K562 (cell line): ENCODE data around the gene IL6R. TPM values are rescaled to one million over a fixed set of nuclear protein-coding genes. Genes with fewer than 3 reads are reported as not detected.
"Not testable (repeated sequence)": the region's sequence is repeated elsewhere in the genome, so short reads cannot be mapped to it uniquely, and the experiment has no call there.

Source experiments
- ATAC-seq: fragments of 200-7000 bp; cut with Tn5 transposase; 3 replicates; pipeline ENCODE4 v1.9.1; 2020; ENCODE audit warnings: moderate library complexity
- BruUV-seq: library from RNA; stranded (reverse); fragments of 400-500 nt; replicated peaks from 2 replicates; lab custom pipeline; 2021; lab: Mats Ljungman, UMichigan
- CTCF ChIA-PET: fragments of 300-600 bp; formaldehyde crosslinking; extraction: SDS; loops from one replicate; lab custom pipeline; 2021; ENCODE audit warnings: low intra/inter-chr PET ratio; lab: Yijun Ruan, JAX
- POLR2A ChIA-PET: fragments of 300-600, 350-650 bp; sonication (Branson Sonifier 250); formaldehyde crosslinking; extraction: SDS; loops from one replicate; lab custom pipeline; 2021; ENCODE audit warnings: antibody characterized with exemption, inconsistent platforms; lab: Yijun Ruan, JAX
- DNase-seq, 4 experiments: peaks; one replicate each; pipeline versions ENCODE4 v3.0.0 to v3.0.0-alpha.2; 2011 to 2018; ENCODE audit warnings: low spot score in 3 of 4, mixed read lengths in 3 of 4; ENCODE audit errors: extremely low read depth in 1 of 4
- FAIRE-seq: peaks from 2 replicates; lab custom pipeline; 2011; peaks lifted over from hg19 to GRCh38; lab: Jason Lieb, UNC
- H2AFZ ChIP-seq: 2 replicates; pipeline ENCODE4 v1.6.0; 2011; ENCODE audit warnings: low read depth, low read length, control low read depth, inconsistent platforms
- H3K27ac ChIP-seq: fragments of 200-600 bp; 3 replicates; pipeline ENCODE4 v1.8.0; 2011; ENCODE audit warnings: low read depth, mild to moderate bottlenecking, control low read depth, inconsistent platforms, low read length, moderate library complexity, mixed read lengths; ENCODE audit errors: extremely low read depth
- H3K27me3 ChIP-seq, 2 experiments: fragments of 300-600 bp in 1 of 2; 2 replicates in 1 of 2; 3 replicates in 1 of 2; pipeline versions ENCODE4 v1.6.0 to v1.8.0; 2011; ENCODE audit warnings: inconsistent platforms in 2 of 2, low read length in 2 of 2, mild to moderate bottlenecking in 1 of 2, mixed read lengths in 1 of 2, moderate library complexity in 1 of 2; ENCODE audit not compliant: control insufficient read depth in 2 of 2, insufficient read depth in 2 of 2
- H3K36me3 ChIP-seq: fragments of 300-600 bp; 3 replicates; pipeline ENCODE4 v1.8.0; 2011; ENCODE audit warnings: mild to moderate bottlenecking, low read length, inconsistent platforms; ENCODE audit not compliant: control insufficient read depth, insufficient read depth
- H3K4me1 ChIP-seq, 2 experiments: fragments of 200-600 bp in 1 of 2; replicated peaks in 1 of 2; 2 replicates in 1 of 2; 3 replicates in 1 of 2; pipeline versions ENCODE4 v1.5.1 to v1.8.0; 2011; ENCODE audit warnings: inconsistent platforms in 2 of 2, low read length in 2 of 2, mild to moderate bottlenecking in 1 of 2, mixed read lengths in 1 of 2, moderate library complexity in 1 of 2; ENCODE audit not compliant: control insufficient read depth in 2 of 2, insufficient read depth in 2 of 2
- H3K4me2 ChIP-seq: 2 replicates; pipeline ENCODE4 v1.6.1; 2011; ENCODE audit warnings: low read length, control low read depth, inconsistent platforms, mixed read lengths; ENCODE audit not compliant: insufficient read depth
- H3K4me3 ChIP-seq: fragments of 200-600 bp; sonication (generic), shearing (Covaris generic); 2 replicates; pipeline ENCODE4 v1.5.1; 2016; ENCODE audit warnings: control low read depth, inconsistent platforms
- H3K79me2 ChIP-seq: fragments of 200-600 bp; 3 replicates; pipeline ENCODE4 v1.8.0; 2011; ENCODE audit warnings: low read length, inconsistent platforms; ENCODE audit not compliant: control insufficient read depth, insufficient read depth
- H3K9ac ChIP-seq, 2 experiments: 2 replicates each; pipeline versions ENCODE4 v1.6.0 to v1.6.1; 2011; ENCODE audit warnings: low read depth in 2 of 2, low read length in 2 of 2, control low read depth in 1 of 2, inconsistent platforms in 1 of 2, mild to moderate bottlenecking in 1 of 2, mixed read lengths in 1 of 2; ENCODE audit not compliant: insufficient read depth in 1 of 2
- H3K9me1 ChIP-seq: one replicate; pipeline ENCODE4 v1.6.0; 2011; ENCODE audit warnings: inconsistent platforms, mild to moderate bottlenecking, low read length, moderate library complexity; ENCODE audit not compliant: control insufficient read depth, insufficient read depth
- H3K9me3 ChIP-seq: replicated peaks from 2 replicates; pipeline ENCODE4 v1.5.1; 2011; ENCODE audit warnings: low read depth, low read length, inconsistent platforms; ENCODE audit not compliant: control insufficient read depth, insufficient read depth
- H4K20me1 ChIP-seq: replicated peaks from 2 replicates; pipeline ENCODE4 v1.6.1; 2011; ENCODE audit warnings: low read length, inconsistent platforms, mixed read lengths; ENCODE audit not compliant: control insufficient read depth, insufficient read depth
- ADNP ChIP-seq: fragments of 200-800 bp; sonication (Bioruptor generic); IDR thresholded peaks from 2 replicates; pipeline ENCODE4 v1.6.1; 2016; ENCODE audit warnings: missing genetic modification characterization, missing compliant biosample characterization
- CBX8 ChIP-seq: fragments of 200-600 bp; sonication (generic); IDR thresholded peaks from 2 replicates; pipeline ENCODE4 v1.6.1; 2012; ENCODE audit warnings: borderline replicate concordance, mixed run types, low read depth, mild to moderate bottlenecking, moderate library complexity, mixed read lengths, low read length, control low read depth, inconsistent platforms; ENCODE audit not compliant: poor library complexity, severe bottlenecking; ENCODE audit errors: extremely low read depth
- FOXM1 ChIP-seq, 2 experiments: fragments of 450-650 bp in 1 of 2; sonication (generic) in 1 of 2; formaldehyde crosslinking in 1 of 2; IDR thresholded peaks; 2 replicates each; pipeline versions ENCODE4 v1.6.1 to v1.9.0; 2017 to 2022; ENCODE audit warnings: low read depth in 2 of 2, mild to moderate bottlenecking in 2 of 2, missing genetic modification reagents in 1 of 2, moderate library complexity in 1 of 2
- HEY1 ChIP-seq: fragments of 250-450 bp; sonication (Bioruptor Pico); IDR thresholded peaks from 2 replicates; pipeline ENCODE4 v1.5.0; 2020; ENCODE audit warnings: mild to moderate bottlenecking, moderate library complexity, borderline replicate concordance
- MEIS2 ChIP-seq: fragments of 450-650 bp; IDR thresholded peaks from 2 replicates; pipeline ENCODE4 v1.6.1; 2014; ENCODE audit warnings: mild to moderate bottlenecking; ENCODE audit not compliant: partially characterized antibody
- RBM15 ChIP-seq: fragments of 200-400 bp; formaldehyde crosslinking; IDR thresholded peaks from 2 replicates; pipeline ENCODE4 v1.6.1; 2018; ENCODE audit warnings: mild to moderate bottlenecking, low read length, moderate library complexity; ENCODE audit not compliant: insufficient read depth
- TOE1 ChIP-seq, 2 experiments: fragments of 450-650 bp in 1 of 2; sonication (generic) in 1 of 2; formaldehyde crosslinking in 1 of 2; IDR thresholded peaks; 2 replicates each; pipeline versions ENCODE4 v1.7.1 to v1.8.0; 2016 to 2022; ENCODE audit warnings: borderline replicate concordance in 2 of 2, mild to moderate bottlenecking in 2 of 2, antibody characterized with exemption in 1 of 2, inconsistent platforms in 1 of 2, low read depth in 1 of 2, missing genetic modification reagents in 1 of 2, moderate library complexity in 1 of 2
- ZNF24 ChIP-seq: fragments of 450-650 bp; IDR thresholded peaks from 2 replicates; pipeline ENCODE4 v1.6.1; 2016
- ZNF3 ChIP-seq: fragments of 250-450 bp; sonication (Bioruptor Pico); IDR thresholded peaks from 2 replicates; pipeline ENCODE4 v1.5.0; 2021; ENCODE audit warnings: mild to moderate bottlenecking, moderate library complexity
- ZNF384 ChIP-seq: IDR thresholded peaks from 2 replicates; pipeline ENCODE4 v1.6.1; 2012; ENCODE audit warnings: low read depth, low read length, improper control_type of control experiment
- WGBS: fragments of 100-300 bp; shearing (Covaris generic); methylation state at CpG from one replicate; pipeline ENCODE4 v1.1.6; 2016; ENCODE audit warnings: low coverage, mixed read lengths; ENCODE audit not compliant: insufficient coverage; ENCODE audit errors: missing lambda C conversion rate; 5-methylcytosine and 5-hydroxymethylcytosine counted together
- in situ Hi-C: fragments of 300-500 bp; cut with MboI; formaldehyde crosslinking; loops from 4 replicates; pipeline ENCODE4 v1.15.0; 2018; ENCODE audit warnings: inconsistent platforms, mixed read lengths
- intact Hi-C: fragments of 100-400 bp; cut with micrococcal nuclease; formaldehyde crosslinking; loops from 2 replicates; pipeline ENCODE4 v1.14.2; 2022
- polyA plus RNA-seq, 8 experiments: library from polyadenylated mRNA; depleted of rRNA in 4 of 8; stranded (reverse) in 5 of 8; unstranded in 3 of 8; fragments of >200 nt; fragmentation: Nextera tagmentation in 2 of 8; fragmentation: Illumina TruSeq in 1 of 8; extraction: Ambion mirVana in 2 of 8; extraction: Trizol in 1 of 8; gene quantifications; 2 replicates each; pipeline versions ENCODE4 v1.2.1 to v1.2.3, GENCODE V29; 2011 to 2014; ENCODE audit warnings: inconsistent platforms in 1 of 8, missing spikeins in 1 of 8
- total RNA-seq, 7 experiments: library from RNA; depleted of rRNA in 6 of 7; stranded (reverse); fragments of >200 nt in 6 of 7; fragmentation: Illumina TruSeq in 2 of 7; extraction: Trizol in 2 of 7; gene quantifications; 2 replicates each; pipeline versions ENCODE4 v1.2.1 to v1.2.3, GENCODE V29; 2011 to 2021; ENCODE audit warnings: low replicate concordance in 1 of 7
- TF ChIP-seq, protein P1 (sequence below), 2 experiments: IDR thresholded peaks in 1 of 2; conservative IDR thresholded peaks in 1 of 2; 2 replicates each; pipeline ENCODE4 v1.6.1; 2016; ENCODE audit warnings: low read depth in 2 of 2, mild to moderate bottlenecking in 1 of 2, missing compliant biosample characterization in 1 of 2, missing genetic modification characterization in 1 of 2, moderate library complexity in 1 of 2

The IL6R gene
- total and polyA plus RNA-seq, 9 of the 15 experiments (the other 6 are each of a cell fraction or from before 2014, with no cell fraction given): 0.05 to 1.1 (median 0.11) TPM; not detected in 2

DNA sequence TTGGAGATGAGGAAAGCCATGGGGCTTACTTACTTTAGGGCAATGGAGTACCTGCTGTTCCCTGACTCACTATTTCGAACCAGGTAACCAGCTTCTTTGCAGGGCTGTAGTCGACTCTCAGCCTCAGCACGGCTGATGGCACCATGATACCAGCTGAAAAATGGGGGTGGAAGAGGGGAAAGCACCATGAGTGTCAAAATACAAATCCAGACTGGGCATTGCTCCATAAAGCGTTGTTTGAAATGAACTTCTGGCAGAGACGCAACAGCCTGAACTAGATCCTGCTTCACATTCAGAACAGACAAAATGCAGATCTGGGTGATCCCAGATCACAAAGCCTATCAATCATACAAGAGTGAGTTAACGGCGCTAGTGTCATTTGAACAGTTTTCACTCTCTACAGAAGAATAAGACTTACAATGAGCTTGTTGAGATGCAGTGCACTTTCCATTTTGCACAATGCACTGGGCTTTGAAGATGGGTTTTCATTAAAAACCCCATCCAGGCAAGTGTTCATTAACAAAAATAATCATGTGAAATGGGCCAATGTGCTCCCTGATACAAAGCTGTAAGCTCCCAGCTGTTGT lies 80.9 kb downstream of the IL6R start:
- H3K4me2 ChIP-seq: no peak overlapping the region
- peaks cover 3% of the 10 kb centered on the region for H3K9me1 ChIP-seq
- H3K27ac ChIP-seq: no peak overlapping the region
- CTCF ChIA-PET: no interaction called here
- H3K9ac ChIP-seq: no peak overlapping the region
- no peaks in the 10 kb centered on the region for H3K9me3 ChIP-seq
- peaks cover 3 to 7% of the 10 kb centered on the region in 2 experiments; a peak in 1 of 5 replicates for H3K27me3 ChIP-seq
- H3K4me3 ChIP-seq: no peak overlapping the region
- 0 out of 2 replicates have a peak overlapping the region, but pooled peaks have one; percentile 17 for H2AFZ ChIP-seq
- intact Hi-C loops: no loop called here
- no peaks in the 10 kb centered on the region for H4K20me1 ChIP-seq
- no TSS peak for BruUV-seq
- no peaks in the 10 kb centered on the region for H3K79me2 ChIP-seq
- H3K4me1 ChIP-seq: peaks cover 10 to 23% of the 10 kb centered on the region in 2 experiments; a peak in 4 of 5 replicates
- no peaks in the 10 kb centered on the region for H3K36me3 ChIP-seq
- TF ChIP-seq TOE1 (IDR thresholded peaks at IDR 0.05; ENCODE audit: borderline replicate concordance): no peak
- TF ChIP-seq TOE1 (CRISPR knock-in tag; IDR thresholded peaks at IDR 0.05; ENCODE audit: borderline replicate concordance, low read depth): no peak
- TF ChIP-seq RBM15: no peak
- TF ChIP-seq ZNF24: no peak
- TF ChIP-seq, protein P1, sequence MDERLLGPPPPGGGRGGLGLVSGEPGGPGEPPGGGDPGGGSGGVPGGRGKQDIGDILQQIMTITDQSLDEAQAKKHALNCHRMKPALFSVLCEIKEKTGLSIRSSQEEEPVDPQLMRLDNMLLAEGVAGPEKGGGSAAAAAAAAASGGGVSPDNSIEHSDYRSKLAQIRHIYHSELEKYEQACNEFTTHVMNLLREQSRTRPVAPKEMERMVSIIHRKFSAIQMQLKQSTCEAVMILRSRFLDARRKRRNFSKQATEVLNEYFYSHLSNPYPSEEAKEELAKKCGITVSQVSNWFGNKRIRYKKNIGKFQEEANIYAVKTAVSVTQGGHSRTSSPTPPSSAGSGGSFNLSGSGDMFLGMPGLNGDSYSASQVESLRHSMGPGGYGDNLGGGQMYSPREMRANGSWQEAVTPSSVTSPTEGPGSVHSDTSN (CRISPR knock-in tag; IDR thresholded peaks at IDR 0.05; ENCODE audit: low read depth): no peak
- TF ChIP-seq, protein P1 (tag; conservative IDR thresholded peaks at IDR 0.05; ENCODE audit: low read depth): peak; percentile 61
- TF ChIP-seq CBX8: no peak
- TF ChIP-seq ZNF384: no peak
- no peak for TF ChIP-seq ADNP (tag)
- TF ChIP-seq HEY1 (CRISPR knock-in tag): no peak
- no peak for TF ChIP-seq FOXM1 (IDR thresholded peaks at IDR 0.05; ENCODE audit: low read depth)
- TF ChIP-seq FOXM1 (CRISPR knock-in tag; IDR thresholded peaks at IDR 0.05; ENCODE audit: low read depth): no peak
- TF ChIP-seq MEIS2: peak; percentile 20
- TF ChIP-seq ZNF3: no peak
- TF ChIP-seq, all 486 proteins: peak for 2
- ATAC-seq (no peak), FAIRE-seq (no peak), DNase-seq (no peak)
- POLR2A ChIA-PET: interaction anchor here (0.6 to 0.8 kb wide), 3 partner anchors 11 to 34 kb away, joined by 3 to 4 read pairs (median 3); no protein-coding TSS in a partner anchor
- in situ Hi-C loops: loop anchor here (5.0 kb wide), 2 partner anchors 36 to 71 kb away; partner anchors contain the start of gene UBE2Q1
- WGBS: 47% methylated on average over 7 of the region's 7 CpGs

DNA sequence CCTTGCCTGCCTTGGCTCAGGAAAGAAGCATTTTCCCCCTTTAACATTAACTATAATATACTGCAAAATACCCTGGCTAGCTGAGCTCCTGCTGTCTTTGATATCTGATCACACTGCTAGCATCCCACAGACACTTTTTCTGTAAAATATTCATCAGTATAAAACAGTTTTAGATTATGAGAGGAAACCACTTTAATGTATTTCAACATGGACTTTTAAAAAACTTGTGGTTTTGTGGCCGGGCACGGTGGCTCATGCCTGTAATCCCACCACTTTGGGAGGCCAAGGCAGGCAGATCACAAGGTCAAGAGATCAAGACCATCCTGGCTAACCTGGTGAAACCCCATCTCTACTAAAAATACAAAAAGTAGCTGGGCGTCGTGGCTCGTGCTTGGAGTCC lies 81.6 kb downstream of the IL6R start:
- 38% methylated on average over 5 of the region's 5 CpGs for WGBS
- FAIRE-seq, H3K36me3 ChIP-seq, H3K9ac ChIP-seq, H3K79me2 ChIP-seq, CTCF ChIA-PET, H3K9me3 ChIP-seq, H3K27me3 ChIP-seq, intact Hi-C loops, H3K27ac ChIP-seq, H4K20me1 ChIP-seq, H3K4me3 ChIP-seq, H3K9me1 ChIP-seq, DNase-seq, H3K4me2 ChIP-seq, BruUV-seq, ATAC-seq: not testable (repeated sequence)
- in situ Hi-C loops: loop anchor here (5.0 kb wide), 2 partner anchors 36 to 71 kb away; partner anchors contain the start of gene UBE2Q1
- Histone ChIP-seq H3K4me1 (peaks cover 10 to 26% of the 10 kb centered on the region in 2 experiments; a peak in 4 of 5 replicates), H2AFZ (0 out of 2 replicates have a peak overlapping the region, but pooled peaks have one; percentile 17)
- POLR2A ChIA-PET: interaction anchor here (0.6 to 0.8 kb wide), 3 partner anchors 10 to 33 kb away, joined by 3 to 4 read pairs (median 3); no protein-coding TSS in a partner anchor
